ENCODE results near the gene VAV2.

Gene VAV2

DNA sequence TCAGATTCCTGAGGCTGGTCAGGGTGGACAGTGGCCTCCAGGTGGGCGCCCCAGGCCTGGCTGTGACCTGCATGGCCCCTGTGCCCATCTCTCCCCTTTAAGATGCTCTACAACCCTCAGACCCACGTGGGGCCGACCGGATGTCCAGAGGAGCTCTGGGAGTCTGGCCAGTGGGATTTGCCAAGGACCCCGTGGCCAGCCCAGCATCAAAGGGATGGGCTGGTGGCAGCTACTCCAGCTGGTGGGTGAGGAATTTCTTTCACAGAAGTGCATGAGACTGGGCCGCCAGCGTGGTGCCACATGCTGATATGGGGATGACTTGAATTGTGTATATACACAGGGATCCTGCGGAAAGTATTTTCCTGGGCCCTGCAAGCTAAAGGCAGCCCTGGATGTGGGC is 159.2 kb downstream of the VAV2 start:
- no peaks in the 10 kb centered on the region for H3K4me1 Mint-ChIP-seq
- no peaks in the 10 kb centered on the region for H3K27me3 Mint-ChIP-seq
- no peaks in the 10 kb centered on the region for H3K36me3 Mint-ChIP-seq
- H3K4me3 Mint-ChIP-seq = no peak overlapping the region
- no peak overlapping the region for H3K27ac Mint-ChIP-seq
- no peaks in the 10 kb centered on the region for H3K9me3 Mint-ChIP-seq

DNA sequence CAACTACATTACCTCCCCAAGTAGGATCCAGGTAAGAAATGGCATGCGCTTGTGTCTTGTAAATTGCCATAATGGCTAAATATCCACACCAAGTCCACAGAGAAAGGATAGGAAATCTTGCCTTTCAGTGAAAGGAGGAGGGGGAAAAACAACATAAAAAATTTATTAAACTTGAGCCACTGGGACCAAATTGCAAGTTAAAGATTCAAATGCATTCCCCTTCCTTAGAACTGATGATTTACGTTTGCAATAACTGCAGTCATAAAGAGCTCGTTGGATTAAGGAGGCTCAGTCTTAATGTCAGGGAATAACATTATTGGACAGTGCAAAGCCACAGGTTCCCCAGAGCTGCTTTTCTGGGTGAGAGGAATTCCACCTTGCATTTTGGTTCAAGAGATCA is 161.4 kb downstream of the VAV2 start:
- Mint-ChIP-seq H3K4me1 (no peaks in the 10 kb centered on the region), H3K4me3 (no peak overlapping the region), H3K27me3 (no peaks in the 10 kb centered on the region), H3K9me3 (no peaks in the 10 kb centered on the region), H3K27ac (no peak overlapping the region), H3K36me3 (no peaks in the 10 kb centered on the region)

DNA sequence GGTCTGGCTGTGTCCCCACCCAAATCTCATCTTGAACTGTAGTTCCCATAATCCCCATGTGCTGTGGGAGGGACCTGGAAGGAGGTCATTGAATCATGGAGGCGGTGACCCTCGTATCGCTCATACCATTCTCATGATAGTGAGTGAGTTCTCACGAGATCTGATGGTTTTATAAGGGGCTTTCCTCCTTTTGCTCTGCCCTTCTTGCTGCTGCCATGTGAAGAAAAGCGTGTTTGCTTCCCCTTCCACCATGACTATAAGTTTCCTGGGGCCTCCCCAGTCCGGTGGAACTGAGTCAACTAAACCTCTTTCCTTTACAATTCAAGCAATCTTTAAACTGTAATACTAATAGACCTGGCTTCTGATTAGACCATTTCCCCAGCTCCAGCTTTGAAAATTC is 161.8 kb downstream of the VAV2 start:
- H3K4me3 Mint-ChIP-seq = no peak overlapping the region
- H3K36me3 Mint-ChIP-seq = no peaks in the 10 kb centered on the region
- H3K9me3 Mint-ChIP-seq = no peaks in the 10 kb centered on the region
- H3K27me3 Mint-ChIP-seq = no peaks in the 10 kb centered on the region
- no peaks in the 10 kb centered on the region for H3K4me1 Mint-ChIP-seq
- no peak overlapping the region for H3K27ac Mint-ChIP-seq

DNA sequence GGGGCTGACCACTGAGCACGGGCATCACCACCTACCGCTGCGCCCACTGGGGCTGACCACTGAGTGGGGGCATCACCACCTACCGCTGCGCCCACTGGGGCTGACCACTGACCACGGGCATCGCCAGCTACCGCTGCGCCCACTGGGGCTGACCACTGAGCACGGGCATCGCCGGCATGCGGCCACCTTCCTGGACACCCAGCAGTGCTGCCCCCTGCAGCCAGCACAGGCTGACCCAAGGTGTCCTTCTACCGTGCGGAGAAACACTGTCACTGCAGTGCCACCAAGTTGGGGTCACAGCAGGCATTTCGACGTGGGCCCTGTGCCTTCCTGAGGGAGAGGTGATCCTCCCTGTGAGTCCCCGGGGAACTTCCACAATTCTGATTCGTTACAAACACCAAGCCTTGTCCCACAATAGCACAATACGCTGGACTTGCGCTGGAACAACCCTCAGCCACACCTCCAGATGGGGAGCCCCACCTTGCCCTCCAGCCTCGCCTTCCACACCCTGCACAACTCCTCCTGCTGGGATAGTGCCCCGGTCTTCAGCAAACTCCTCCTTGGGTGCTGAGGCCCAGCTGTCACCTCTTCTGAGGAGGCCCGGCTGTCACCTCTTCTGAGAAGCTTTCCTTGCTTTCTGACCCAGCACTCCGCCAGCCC is 163.7 kb downstream of the VAV2 start:
- Mint-ChIP-seq H3K36me3 (no peaks in the 10 kb centered on the region), H3K4me1 (no peaks in the 10 kb centered on the region), H3K27me3 (no peaks in the 10 kb centered on the region), H3K27ac (no peak overlapping the region), H3K9me3 (no peaks in the 10 kb centered on the region), H3K4me3 (no peak overlapping the region)

DNA sequence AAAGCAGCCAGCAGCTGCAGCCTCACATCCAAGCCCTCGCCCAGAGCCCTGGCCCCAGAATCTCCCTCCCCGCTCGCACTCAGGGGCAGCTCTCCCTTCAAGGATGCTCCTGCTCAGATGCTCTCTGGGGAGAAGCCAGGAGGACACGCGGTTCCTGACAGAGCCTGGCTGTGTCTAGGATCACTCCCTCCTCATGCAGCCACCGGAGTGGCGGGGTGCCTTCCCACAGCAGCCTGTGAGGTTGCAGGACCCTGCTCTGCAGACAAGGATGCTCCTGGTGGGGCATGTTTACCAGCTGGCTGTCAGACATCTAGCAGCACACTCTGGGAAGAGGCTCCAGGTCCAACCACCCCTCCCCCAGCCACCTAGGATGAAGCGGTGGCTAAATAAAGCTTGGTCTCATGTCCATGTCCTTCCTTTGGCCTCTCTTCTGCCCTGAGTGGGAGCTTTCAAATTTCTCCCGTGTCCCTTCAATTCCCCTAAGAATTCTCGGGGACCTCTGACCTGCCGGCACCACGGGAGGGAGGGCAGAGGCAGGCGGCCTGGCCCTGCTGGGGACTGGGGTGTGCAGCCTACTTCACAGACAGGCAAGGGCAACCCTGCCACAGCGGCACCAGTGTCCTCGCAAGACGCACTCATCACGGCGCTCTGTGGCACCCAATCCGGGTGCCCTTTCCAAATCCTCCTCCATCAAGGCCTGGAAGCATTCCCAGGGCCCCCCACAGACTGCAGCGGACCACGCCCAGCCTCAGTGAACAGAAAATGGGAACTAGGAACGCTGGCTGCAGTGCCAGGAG is 165.6 kb downstream of the VAV2 start:
- Mint-ChIP-seq H3K4me1 (no peaks in the 10 kb centered on the region), H3K36me3 (no peaks in the 10 kb centered on the region), H3K27ac (no peak overlapping the region)

DNA sequence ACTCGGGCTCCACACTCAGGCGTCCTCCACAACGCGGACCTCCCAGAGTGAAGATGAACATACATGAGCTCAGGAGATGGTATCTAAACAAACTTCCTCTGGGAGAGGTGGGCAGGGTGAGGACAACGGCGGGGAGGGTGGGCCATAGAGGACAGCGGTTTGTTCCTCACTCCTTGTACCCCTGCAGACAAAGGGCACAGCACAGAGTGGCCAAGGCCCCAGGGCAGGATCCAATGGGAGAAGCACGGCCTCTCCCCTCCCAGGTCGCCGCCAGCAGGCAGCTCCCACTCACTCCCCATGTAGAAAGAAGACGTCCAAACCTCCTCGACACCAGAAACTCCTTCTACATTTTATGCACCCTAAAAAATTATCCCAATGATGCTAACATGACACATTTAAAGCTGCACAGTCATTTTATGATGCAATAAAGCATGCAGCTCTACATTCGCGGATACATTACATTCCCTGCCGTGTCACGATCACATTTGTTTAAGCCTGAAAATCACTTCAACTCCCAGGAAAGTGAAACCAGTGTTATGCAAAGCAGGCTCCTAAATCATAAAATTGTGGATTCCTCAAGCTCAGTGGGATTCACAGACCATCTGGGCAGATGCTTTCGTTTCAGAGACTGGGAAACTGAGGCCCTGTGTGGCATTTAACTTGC is 166.4 kb downstream of the VAV2 start:
- no peaks in the 10 kb centered on the region for H3K27me3 Mint-ChIP-seq
- H3K27ac Mint-ChIP-seq = no peak overlapping the region
- H3K36me3 Mint-ChIP-seq = no peaks in the 10 kb centered on the region
- no peak overlapping the region for H3K4me3 Mint-ChIP-seq
- H3K4me1 Mint-ChIP-seq = no peaks in the 10 kb centered on the region
- H3K9me3 Mint-ChIP-seq = no peaks in the 10 kb centered on the region

More for the DNA sequence above, 165.6 kb downstream of the VAV2 start:
- Mint-ChIP-seq H3K27me3 (no peaks in the 10 kb centered on the region), H3K4me3 (no peak overlapping the region), H3K9me3 (no peaks in the 10 kb centered on the region)

DNA sequence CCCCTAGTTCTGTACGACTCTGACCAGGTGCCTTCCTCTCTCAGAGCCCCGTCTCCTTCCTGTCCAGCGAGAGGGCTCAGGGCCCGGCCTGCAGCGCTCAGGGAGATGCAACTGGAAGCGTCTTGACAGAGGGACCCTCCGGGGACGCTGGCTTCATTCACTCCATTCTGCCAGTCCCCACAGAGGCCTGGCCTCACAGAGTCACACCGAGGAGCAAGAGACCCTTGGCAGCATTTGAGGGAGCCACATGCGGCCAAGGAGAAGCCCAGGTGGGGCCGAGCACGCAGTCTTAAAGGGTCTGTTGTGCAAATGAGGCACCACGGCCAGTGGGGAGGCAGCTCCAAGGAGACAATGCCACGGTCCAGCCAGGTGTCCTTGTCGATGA is 167.3 kb downstream of the VAV2 start:
- Mint-ChIP-seq H3K9me3 (no peaks in the 10 kb centered on the region), H3K4me1 (no peaks in the 10 kb centered on the region), H3K36me3 (no peaks in the 10 kb centered on the region), H3K4me3 (no peak overlapping the region), H3K27ac (no peak overlapping the region), H3K27me3 (no peaks in the 10 kb centered on the region)

DNA sequence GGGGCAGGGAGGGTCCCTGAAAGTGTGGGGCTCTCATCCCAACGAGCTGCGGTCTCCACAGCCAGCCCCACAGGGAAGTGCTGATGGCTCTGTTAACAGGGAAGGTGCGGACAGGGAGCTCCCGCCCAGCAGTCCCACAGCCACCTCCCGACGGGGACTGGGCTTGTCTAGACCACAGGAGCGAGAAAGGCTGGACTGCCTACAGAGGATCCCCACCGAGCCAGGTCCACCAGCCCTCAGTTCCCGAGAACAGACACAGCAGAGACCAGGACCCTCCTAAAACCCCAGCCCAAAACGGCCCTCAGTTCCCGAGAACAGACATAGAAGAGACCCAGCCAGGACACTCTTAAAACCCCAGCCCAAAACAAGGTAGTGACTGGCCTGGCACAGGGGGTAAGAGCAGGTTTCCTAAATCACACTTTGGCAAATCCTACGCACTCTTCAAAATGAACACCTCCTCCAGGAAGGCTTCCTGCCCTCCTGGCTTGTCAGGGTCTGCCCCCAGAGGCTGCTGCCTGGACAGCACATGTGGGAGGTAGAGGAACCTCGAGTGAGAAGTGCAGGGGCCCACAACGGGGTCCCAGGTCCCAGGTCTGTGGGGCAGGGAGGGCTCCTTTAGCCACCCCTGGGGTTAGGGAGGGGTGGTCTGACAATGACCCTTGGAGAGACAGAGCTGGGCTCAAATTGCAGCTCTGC is 167.9 kb downstream of the VAV2 start:
- no peaks in the 10 kb centered on the region for H3K9me3 Mint-ChIP-seq
- no peaks in the 10 kb centered on the region for H3K4me1 Mint-ChIP-seq
- no peaks in the 10 kb centered on the region for H3K27me3 Mint-ChIP-seq
- H3K4me3 Mint-ChIP-seq = no peak overlapping the region
- no peaks in the 10 kb centered on the region for H3K36me3 Mint-ChIP-seq
- no peak overlapping the region for H3K27ac Mint-ChIP-seq

DNA sequence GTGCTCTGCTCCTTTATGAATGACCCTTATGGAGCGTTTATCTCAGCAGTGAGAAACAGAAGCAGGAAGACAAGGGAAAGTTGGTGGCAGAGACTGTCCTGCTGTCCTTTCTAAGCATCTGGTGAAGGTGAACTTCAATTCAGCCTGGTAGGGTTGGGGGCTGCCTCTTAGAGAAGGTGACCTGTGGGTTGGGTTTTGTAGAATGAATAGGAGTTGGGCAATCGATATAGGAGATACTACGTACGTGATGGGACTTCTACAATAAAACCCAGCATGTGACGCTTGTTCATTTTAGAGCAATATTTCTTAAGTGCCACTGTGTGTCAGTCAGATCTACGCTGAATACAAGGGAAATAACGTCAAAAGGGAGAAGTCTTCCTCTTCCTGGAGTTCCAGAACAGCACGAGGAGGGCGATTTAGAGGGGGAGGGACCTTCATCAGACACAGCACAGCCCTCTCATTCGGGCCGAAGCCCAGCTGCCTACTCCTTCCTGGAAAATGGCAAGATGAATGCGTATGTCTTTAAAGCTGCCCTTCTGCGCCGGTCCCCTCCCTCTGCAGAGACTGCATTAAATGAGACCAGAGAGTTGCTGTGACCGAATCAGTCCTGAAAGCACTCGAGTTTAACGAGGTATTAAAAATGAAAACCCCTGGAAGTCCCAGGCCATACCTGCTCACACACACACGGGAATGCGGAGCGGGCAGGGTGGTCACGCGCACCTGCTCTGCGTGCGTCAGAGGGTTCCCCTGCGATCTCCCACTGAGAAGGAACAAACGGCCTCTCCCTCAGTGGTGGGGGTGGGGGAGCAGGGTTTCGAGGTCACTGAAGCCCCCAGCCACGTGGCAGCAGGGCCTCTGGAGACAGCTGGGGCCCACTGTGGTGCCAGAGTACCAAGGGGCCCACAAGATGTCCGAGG is 168.7 kb downstream of the VAV2 start:
- Mint-ChIP-seq H3K4me1 (no peaks in the 10 kb centered on the region), H3K27me3 (no peaks in the 10 kb centered on the region), H3K4me3 (no peak overlapping the region), H3K9me3 (no peaks in the 10 kb centered on the region), H3K36me3 (no peaks in the 10 kb centered on the region), H3K27ac (no peak overlapping the region)

DNA sequence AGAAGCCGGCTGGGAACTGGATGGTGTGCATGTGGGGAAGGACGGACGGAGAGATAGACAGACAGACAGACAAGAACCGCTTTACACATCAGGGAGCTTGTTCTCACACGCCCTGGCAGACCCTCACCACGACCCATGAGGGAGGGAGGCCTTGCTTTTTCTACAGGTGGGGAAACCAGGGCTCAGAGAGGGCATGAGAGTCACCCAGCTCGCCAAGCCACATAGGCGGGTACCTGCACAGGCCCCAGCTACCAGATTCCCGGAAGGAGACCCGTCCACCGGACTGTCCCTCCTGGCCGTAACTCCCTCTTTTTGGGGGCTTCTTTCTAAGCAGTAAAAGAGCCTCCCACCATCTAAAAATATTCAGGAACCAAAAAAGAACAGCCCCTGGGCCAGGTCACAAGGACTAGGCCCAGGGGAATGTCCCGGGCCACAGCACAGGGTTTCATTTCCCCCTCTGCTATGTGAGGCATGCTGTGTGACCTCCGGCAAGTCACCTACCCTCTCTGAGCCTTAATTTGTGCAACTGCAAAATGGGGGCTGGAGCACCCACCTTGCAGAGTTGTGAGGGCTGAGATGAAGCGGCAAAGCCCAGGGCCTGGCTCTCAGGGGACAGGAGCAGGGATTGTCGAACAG is 169.6 kb downstream of the VAV2 start:
- Mint-ChIP-seq H3K9me3 (no peaks in the 10 kb centered on the region), H3K4me3 (no peak overlapping the region), H3K27ac (no peak overlapping the region), H3K27me3 (no peaks in the 10 kb centered on the region), H3K36me3 (no peaks in the 10 kb centered on the region), H3K4me1 (no peaks in the 10 kb centered on the region)

DNA sequence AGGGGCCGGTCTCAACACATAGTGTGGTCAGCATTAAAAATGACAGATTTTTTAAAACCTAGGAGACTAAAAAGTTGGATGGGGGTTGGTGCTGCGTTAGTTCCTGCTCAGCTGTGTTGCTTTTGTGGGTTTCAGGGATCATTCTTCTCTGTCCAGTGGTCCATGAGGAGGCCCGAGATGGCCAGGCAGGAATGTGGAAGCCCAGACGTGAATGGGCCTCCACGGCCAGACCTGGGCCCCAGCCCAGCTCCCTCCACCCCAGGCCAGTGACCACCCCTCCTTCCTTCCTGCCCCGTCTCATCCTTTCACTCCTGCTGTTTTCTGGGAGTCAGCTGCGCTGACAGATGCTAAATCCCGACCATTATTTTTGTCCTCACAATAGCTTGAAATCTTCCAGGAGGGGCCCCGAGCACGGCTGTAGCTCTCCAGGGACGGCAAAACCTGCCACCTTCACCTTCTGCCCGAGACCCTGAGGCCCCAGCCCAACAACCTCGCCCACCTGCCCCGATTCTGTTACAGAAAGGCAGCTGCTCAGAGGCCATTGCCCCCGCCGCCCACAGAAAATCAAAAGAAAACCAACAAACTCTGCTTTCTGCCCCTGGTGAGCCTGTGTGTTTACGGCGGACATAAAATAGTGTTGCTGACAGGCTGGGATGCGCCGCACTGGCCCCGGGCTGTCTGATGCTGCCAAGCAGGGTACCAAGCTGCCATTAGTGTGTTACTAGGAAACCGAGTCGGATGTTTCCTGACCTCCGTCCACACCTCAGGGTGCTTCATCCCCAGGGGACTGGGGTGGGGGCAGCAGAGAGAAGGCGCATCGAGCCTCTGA is 170.3 kb downstream of the VAV2 start:
- Mint-ChIP-seq H3K27me3 (no peaks in the 10 kb centered on the region), H3K36me3 (no peaks in the 10 kb centered on the region), H3K4me3 (no peak overlapping the region), H3K4me1 (no peaks in the 10 kb centered on the region), H3K9me3 (no peaks in the 10 kb centered on the region), H3K27ac (no peak overlapping the region)

DNA sequence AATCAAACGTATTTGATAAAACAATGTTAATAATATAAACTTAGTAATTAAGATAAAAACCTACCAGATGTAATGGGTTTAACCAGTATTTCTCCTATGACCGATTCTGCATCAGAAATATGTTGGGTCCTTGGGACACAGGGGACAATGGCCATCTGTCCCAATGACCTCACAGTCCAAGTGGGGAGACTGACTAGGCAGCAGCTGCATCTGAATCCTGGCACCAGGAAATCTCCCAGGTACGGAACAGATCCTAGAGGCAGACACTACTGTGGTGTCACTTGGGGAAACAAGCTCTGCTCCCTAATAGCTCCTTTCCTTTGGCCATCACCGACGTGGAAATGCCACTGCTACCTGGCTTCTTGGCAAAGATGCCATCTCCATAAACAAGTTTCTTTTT is 172.2 kb downstream of the VAV2 start:
- Mint-ChIP-seq H3K36me3 (no peaks in the 10 kb centered on the region), H3K9me3 (no peaks in the 10 kb centered on the region), H3K27ac (no peak overlapping the region), H3K4me3 (no peak overlapping the region), H3K4me1 (no peaks in the 10 kb centered on the region), H3K27me3 (no peaks in the 10 kb centered on the region)

DNA sequence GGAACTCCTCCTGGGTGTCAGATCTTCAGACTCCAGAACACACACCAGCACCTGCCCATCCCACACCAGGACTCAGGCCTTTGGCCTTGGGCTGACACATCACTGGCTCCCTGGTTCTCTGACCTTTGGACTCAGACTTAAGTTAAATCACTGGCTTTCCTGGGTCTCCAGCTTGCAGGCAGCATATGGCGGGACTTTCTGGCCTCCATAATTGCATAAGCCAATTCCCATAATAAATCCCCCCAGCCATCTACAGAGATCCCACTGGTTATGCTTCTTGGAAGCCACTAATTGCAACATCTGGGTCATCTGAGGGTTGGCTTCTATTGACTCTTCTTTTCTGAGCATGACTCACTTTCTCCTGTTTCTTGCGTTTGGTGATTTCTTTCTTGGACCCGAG is 173.7 kb downstream of the VAV2 start:
- Mint-ChIP-seq H3K27me3 (no peaks in the 10 kb centered on the region), H3K27ac (no peak overlapping the region), H3K9me3 (no peaks in the 10 kb centered on the region), H3K36me3 (no peaks in the 10 kb centered on the region), H3K4me1 (no peaks in the 10 kb centered on the region), H3K4me3 (no peak overlapping the region)

DNA sequence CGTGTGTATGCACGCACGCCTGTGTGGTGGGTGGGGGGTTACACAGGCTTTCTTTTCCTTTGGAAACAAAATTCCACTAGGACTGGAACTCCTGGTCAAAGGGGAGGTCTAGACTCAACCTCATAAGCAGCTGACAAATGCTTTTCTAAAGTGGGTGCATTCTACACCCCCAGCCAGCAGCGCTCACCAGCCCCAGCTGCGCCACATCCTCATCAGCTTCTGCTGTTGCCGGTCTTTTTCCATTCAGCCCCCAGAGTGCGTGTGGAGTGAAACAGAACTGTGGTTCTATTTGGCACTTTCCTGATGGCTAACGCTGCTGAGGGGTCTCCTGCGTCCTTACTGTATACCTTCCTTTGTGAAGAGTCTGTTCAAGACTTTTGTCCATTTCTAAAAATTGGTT is 176.3 kb downstream of the VAV2 start:
- no peaks in the 10 kb centered on the region for H3K36me3 Mint-ChIP-seq
- H3K27me3 Mint-ChIP-seq = no peaks in the 10 kb centered on the region
- no peak overlapping the region for H3K27ac Mint-ChIP-seq
- no peaks in the 10 kb centered on the region for H3K4me1 Mint-ChIP-seq
- H3K9me3 Mint-ChIP-seq = no peaks in the 10 kb centered on the region
- no peak overlapping the region for H3K4me3 Mint-ChIP-seq
